Keratinocyte (primary cell): ENCODE results near the gene DDRGK1. TPM values are rescaled to one million over a fixed set of nuclear protein-coding genes. Genes with fewer than 3 reads are reported as not detected.

Source experiments
- DNase-seq: peaks from one replicate; pipeline ENCODE4 v3.0.0-alpha.2; 2011; ENCODE audit warnings: low read depth, missing footprints, low spot score
- FAIRE-seq: peaks from 2 replicates; lab custom pipeline; 2011; peaks lifted over from hg19 to GRCh38; lab: Jason Lieb, UNC
- H2AFZ ChIP-seq: 2 replicates; pipeline ENCODE4 v1.6.0; 2012; ENCODE audit warnings: low read length, control low read depth, inconsistent platforms; ENCODE audit not compliant: control insufficient read depth
- H3K27ac ChIP-seq: 2 replicates; pipeline ENCODE4 v1.5.1; 2011; ENCODE audit warnings: low read length; ENCODE audit not compliant: control insufficient read depth, insufficient read depth
- H3K27me3 ChIP-seq: 3 replicates; pipeline ENCODE4 v1.6.0; 2011; ENCODE audit warnings: low read length; ENCODE audit not compliant: control insufficient read depth, insufficient read depth; ENCODE audit errors: extremely low read depth
- H3K36me3 ChIP-seq, 2 experiments: 2 replicates in 1 of 2; 3 replicates in 1 of 2; pipeline ENCODE4 v1.5.1; 2011; ENCODE audit warnings: low read length in 2 of 2, mild to moderate bottlenecking in 1 of 2; ENCODE audit not compliant: control insufficient read depth in 2 of 2, insufficient read depth in 2 of 2; ENCODE audit errors: extremely low read depth in 1 of 2
- H3K4me1 ChIP-seq: 3 replicates; pipeline ENCODE4 v1.5.1; 2011; ENCODE audit warnings: low read length; ENCODE audit not compliant: control insufficient read depth, insufficient read depth; ENCODE audit errors: extremely low read depth
- H3K4me2 ChIP-seq: 3 replicates; pipeline ENCODE4 v1.6.0; 2011; ENCODE audit warnings: low read depth, low read length; ENCODE audit not compliant: control insufficient read depth, insufficient read depth; ENCODE audit errors: extremely low read depth
- H3K4me3 ChIP-seq, 3 experiments: fragments of 200-600 bp in 1 of 3; sonication (generic) in 1 of 3; 2 replicates in 2 of 3; 3 replicates in 1 of 3; pipeline ENCODE4 v1.5.1; 2011 to 2016; ENCODE audit warnings: low read length in 3 of 3, mild to moderate bottlenecking in 3 of 3, control low read depth in 2 of 3, inconsistent platforms in 1 of 3, low read depth in 1 of 3, mixed read lengths in 1 of 3, mixed run types in 1 of 3, moderate library complexity in 1 of 3; ENCODE audit not compliant: control insufficient read depth in 2 of 3, insufficient read depth in 2 of 3; ENCODE audit errors: extremely low read depth in 1 of 3
- H3K79me2 ChIP-seq: 2 replicates; pipeline ENCODE4 v1.6.0; 2012; ENCODE audit warnings: low read length; ENCODE audit not compliant: control insufficient read depth, insufficient read depth
- H3K9ac ChIP-seq: 3 replicates; pipeline ENCODE4 v1.6.0; 2011; ENCODE audit warnings: low read length; ENCODE audit not compliant: control insufficient read depth, insufficient read depth; ENCODE audit errors: extremely low read depth
- H3K9me1 ChIP-seq: 3 replicates; pipeline ENCODE4 v1.6.0; 2011; ENCODE audit warnings: low read length; ENCODE audit not compliant: control insufficient read depth, insufficient read depth; ENCODE audit errors: extremely low read depth
- H3K9me3 ChIP-seq: 2 replicates; pipeline ENCODE4 v1.5.1; 2012; ENCODE audit warnings: low read depth, low read length; ENCODE audit not compliant: control insufficient read depth
- H4K20me1 ChIP-seq: 3 replicates; pipeline ENCODE4 v1.6.0; 2011; ENCODE audit warnings: low read length; ENCODE audit not compliant: control insufficient read depth, insufficient read depth; ENCODE audit errors: extremely low read depth
- EZH2 ChIP-seq: IDR thresholded peaks from one replicate; pipeline ENCODE4 v1.6.1; 2012; ENCODE audit warnings: inconsistent platforms, mild to moderate bottlenecking, low read length, moderate library complexity
- dilution Hi-C: fragments of 300-500 bp; cut with MboI; formaldehyde crosslinking; loops from one replicate; pipeline ENCODE4 v1.7.0; 2020; ENCODE audit warnings: low sequenced_read_pairs; ENCODE audit not compliant: extremely low pct_ligation_motif_present
- polyA plus RNA-seq, 5 experiments: library from polyadenylated mRNA; depleted of rRNA in 3 of 5; stranded (reverse) in 3 of 5; stranded (forward) in 1 of 5; unstranded in 1 of 5; fragments of >200 nt; gene quantifications; 1 replicate in 1 of 5; 2 replicates in 3 of 5; 3 replicates in 1 of 5; pipeline versions ENCODE4 v1.2.1 to v1.2.3, GENCODE V29; 2011 to 2012; ENCODE audit warnings: missing spikeins in 2 of 5, low read depth in 1 of 5, low replicate concordance in 1 of 5
- TF ChIP-seq, protein P1 (sequence below), 3 experiments: IDR thresholded peaks in 1 of 3; conservative IDR thresholded peaks in 1 of 3; optimal IDR thresholded peaks in 1 of 3; 2 replicates in 2 of 3; 3 replicates in 1 of 3; pipeline versions ENCODE3 to v1.5.1; 2011; ENCODE audit warnings: low read length in 3 of 3, mild to moderate bottlenecking in 3 of 3, moderate library complexity in 2 of 3, control low read depth in 1 of 3, inconsistent platforms in 1 of 3; ENCODE audit not compliant: insufficient read depth in 2 of 3; ENCODE audit errors: extremely low read depth in 1 of 3

Gene DDRGK1
- polyA plus RNA-seq, 1 donor (not counting 4 experiments of a cell fraction or from before 2014, with no cell fraction given), result 32.2 TPM

DNA sequence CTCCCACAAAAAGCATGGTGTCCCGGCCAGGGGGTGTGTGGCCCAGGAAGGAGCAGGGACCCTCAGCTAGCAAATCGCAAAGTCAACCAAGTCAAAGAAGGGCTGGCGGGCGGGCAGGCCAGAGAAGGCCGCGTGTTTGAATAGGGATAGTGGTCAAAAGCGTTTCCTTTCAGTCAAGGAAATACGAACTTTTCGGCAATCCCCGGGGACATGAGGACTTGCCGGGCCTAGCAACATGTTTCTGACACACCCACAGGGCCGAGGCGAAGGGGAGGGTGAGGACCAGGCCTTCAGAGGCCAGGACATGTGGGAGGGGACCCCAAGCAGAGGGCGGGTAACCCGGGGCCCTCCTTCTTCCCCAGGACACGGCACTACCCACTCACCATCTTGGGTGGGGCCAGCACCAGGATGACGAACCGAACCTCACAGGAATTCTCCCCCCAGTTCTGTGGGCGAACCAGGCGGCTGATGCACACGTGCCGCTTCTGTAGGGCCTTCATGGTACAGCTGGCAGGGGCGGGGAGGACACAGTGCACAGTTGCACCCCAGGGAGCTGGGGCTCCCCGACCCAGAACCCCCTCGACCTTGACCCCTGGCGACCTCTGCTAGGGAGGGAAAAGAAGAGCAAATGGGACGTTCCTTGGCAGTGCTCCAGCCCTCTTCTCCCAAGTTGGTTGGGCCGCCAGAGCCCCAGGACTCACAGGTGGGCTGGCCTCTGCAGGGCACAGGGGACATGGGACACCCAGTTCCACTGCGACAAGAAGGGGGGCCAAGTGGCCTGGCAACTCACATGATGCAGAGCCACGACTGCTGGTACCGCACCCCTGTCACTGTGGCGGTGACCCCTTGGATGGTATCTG, 28.9 kb upstream of the DDRGK1 start:
- H3K4me2 ChIP-seq, result no peak overlapping the region
- H2AFZ ChIP-seq, result no peak overlapping the region
- no peak for DNase-seq
- dilution Hi-C loops, result no loop called here
- no peaks in the 10 kb centered on the region for H3K79me2 ChIP-seq
- H3K27ac ChIP-seq, result no peak overlapping the region
- TF ChIP-seq EZH2, result no peak
- TF ChIP-seq, protein P1, sequence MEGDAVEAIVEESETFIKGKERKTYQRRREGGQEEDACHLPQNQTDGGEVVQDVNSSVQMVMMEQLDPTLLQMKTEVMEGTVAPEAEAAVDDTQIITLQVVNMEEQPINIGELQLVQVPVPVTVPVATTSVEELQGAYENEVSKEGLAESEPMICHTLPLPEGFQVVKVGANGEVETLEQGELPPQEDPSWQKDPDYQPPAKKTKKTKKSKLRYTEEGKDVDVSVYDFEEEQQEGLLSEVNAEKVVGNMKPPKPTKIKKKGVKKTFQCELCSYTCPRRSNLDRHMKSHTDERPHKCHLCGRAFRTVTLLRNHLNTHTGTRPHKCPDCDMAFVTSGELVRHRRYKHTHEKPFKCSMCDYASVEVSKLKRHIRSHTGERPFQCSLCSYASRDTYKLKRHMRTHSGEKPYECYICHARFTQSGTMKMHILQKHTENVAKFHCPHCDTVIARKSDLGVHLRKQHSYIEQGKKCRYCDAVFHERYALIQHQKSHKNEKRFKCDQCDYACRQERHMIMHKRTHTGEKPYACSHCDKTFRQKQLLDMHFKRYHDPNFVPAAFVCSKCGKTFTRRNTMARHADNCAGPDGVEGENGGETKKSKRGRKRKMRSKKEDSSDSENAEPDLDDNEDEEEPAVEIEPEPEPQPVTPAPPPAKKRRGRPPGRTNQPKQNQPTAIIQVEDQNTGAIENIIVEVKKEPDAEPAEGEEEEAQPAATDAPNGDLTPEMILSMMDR (optimal IDR thresholded peaks at IDR 0.05 in 1 of 3, IDR thresholded peaks at IDR 0.05 in 1 of 3, conservative IDR thresholded peaks at IDR 0.05 in 1 of 3; ENCODE audit: extremely low read depth in 1 of 3, insufficient read depth in 2 of 3, low read length in 3 of 3), result no peak
- H3K9ac ChIP-seq, result no peak overlapping the region
- no peaks in the 10 kb centered on the region for H3K27me3 ChIP-seq
- no peak overlapping the region for H3K4me3 ChIP-seq
- no peaks in the 10 kb centered on the region for H3K9me3 ChIP-seq
- no peak for FAIRE-seq
- peaks cover 19% of the 10 kb centered on the region for H3K4me1 ChIP-seq
- H3K36me3 ChIP-seq, result peaks cover 0 to 13% of the 10 kb centered on the region in 2 experiments
- H4K20me1 ChIP-seq, result peaks cover 8% of the 10 kb centered on the region
- H3K9me1 ChIP-seq, result peaks cover 2% of the 10 kb centered on the region

DNA sequence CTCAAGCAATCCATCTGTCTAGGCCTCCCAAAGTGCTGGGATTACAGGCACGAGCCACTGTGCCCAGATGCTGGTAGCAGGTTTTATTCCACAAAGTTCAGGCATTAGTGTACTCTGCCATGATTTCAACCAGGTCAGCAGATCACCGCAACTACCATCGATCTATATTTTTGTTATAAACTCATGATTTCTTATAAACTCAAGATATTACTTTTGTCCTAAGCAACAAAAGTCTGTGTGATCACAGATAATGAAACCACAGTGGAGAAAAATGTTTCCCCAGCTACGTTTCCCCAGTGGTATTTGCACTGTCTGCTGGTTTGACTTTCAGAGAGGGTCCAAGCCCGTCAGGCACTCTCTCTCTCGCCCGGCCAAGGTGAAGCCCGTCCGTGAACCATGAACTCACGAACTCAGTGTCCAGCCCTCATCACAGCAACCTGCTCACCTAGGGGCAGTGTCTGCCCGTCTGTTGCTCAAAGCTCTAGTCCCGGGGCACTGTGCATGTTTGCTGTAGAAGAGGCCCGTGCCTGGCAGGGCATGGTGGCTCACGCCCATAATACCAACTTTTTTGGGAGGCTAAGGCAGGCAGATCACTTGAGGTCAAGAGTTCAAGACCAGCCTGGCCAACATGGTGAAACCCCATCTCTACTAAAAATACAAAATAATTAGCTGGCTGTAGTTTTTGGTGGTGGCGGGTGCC, 27.6 kb upstream of the DDRGK1 start:
- H3K79me2 ChIP-seq, result no peaks in the 10 kb centered on the region
- no peak overlapping the region for H3K4me3 ChIP-seq
- FAIRE-seq, result no peak
- H3K27ac ChIP-seq, result no peak overlapping the region
- peaks cover 6 to 18% of the 10 kb centered on the region in 2 experiments for H3K36me3 ChIP-seq
- DNase-seq, result no peak
- peaks cover 8% of the 10 kb centered on the region for H4K20me1 ChIP-seq
- H3K9me3 ChIP-seq, result no peaks in the 10 kb centered on the region
- no peak overlapping the region for H3K4me2 ChIP-seq
- no peak for TF ChIP-seq EZH2
- TF ChIP-seq, protein P1 (optimal IDR thresholded peaks at IDR 0.05 in 1 of 3, IDR thresholded peaks at IDR 0.05 in 1 of 3, conservative IDR thresholded peaks at IDR 0.05 in 1 of 3; ENCODE audit: extremely low read depth in 1 of 3, insufficient read depth in 2 of 3, low read length in 3 of 3), result no peak
- peaks cover 16% of the 10 kb centered on the region for H3K4me1 ChIP-seq
- dilution Hi-C loops, result no loop called here
- H3K9ac ChIP-seq, result no peak overlapping the region
- no peaks in the 10 kb centered on the region for H3K27me3 ChIP-seq
- no peak overlapping the region for H2AFZ ChIP-seq
- H3K9me1 ChIP-seq, result peaks cover 2% of the 10 kb centered on the region
